ENCODE results near the gene RNF208.
"Not testable (repeated sequence)": the region's sequence is repeated elsewhere in the genome, so short reads cannot be mapped to it uniquely, and the experiment has no call there.

Gene RNF208

DNA sequence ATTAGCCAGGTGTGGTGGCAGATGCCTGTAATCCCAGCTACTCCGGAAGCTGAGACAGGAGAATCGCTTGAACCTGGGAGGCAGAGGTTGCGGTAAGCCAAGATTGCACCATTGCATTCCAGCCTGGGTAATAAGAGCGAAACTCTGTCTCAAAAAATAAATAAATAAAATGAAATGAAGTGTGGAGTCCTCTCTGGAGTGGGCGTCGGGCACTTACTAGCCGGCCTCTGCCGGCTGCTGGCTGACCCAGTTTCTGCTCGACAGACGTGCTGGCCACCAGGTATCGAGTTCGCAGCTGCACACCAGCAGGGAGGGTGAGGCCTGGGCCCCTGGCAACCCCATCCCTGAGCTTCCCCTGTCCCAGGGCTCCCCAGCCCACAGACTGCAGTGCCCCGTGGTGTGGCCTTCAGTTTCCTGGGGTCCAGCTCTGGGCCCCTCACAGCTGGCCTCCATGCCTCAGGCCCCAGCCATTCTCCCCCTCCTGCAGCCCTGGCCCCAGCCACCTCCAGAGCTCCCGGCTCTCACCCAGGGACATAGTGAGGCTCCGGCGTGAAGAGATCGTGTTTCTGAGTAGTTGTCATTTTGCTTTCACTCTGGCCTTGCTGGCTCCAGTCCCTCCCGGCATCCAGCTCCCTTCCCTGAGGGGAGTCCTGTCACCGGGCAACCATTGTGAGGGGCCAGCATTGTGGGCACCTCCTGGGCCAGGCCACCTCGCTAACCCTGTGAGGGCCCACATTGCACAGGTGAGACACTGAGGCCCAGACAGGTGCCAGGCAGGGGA lies 25.3 kb upstream of the RNF208 start:
- H3K4me3 ChIP-seq (ENCODE audit: low read depth, low read length), result no peak overlapping the region
- TF ChIP-seq, protein P1, sequence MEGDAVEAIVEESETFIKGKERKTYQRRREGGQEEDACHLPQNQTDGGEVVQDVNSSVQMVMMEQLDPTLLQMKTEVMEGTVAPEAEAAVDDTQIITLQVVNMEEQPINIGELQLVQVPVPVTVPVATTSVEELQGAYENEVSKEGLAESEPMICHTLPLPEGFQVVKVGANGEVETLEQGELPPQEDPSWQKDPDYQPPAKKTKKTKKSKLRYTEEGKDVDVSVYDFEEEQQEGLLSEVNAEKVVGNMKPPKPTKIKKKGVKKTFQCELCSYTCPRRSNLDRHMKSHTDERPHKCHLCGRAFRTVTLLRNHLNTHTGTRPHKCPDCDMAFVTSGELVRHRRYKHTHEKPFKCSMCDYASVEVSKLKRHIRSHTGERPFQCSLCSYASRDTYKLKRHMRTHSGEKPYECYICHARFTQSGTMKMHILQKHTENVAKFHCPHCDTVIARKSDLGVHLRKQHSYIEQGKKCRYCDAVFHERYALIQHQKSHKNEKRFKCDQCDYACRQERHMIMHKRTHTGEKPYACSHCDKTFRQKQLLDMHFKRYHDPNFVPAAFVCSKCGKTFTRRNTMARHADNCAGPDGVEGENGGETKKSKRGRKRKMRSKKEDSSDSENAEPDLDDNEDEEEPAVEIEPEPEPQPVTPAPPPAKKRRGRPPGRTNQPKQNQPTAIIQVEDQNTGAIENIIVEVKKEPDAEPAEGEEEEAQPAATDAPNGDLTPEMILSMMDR (IDR thresholded peaks at IDR 0.05; ENCODE audit: low read depth, low read length, missing control alignments), result no peak
- DNase-seq (ENCODE audit: low read depth), result no peak

DNA sequence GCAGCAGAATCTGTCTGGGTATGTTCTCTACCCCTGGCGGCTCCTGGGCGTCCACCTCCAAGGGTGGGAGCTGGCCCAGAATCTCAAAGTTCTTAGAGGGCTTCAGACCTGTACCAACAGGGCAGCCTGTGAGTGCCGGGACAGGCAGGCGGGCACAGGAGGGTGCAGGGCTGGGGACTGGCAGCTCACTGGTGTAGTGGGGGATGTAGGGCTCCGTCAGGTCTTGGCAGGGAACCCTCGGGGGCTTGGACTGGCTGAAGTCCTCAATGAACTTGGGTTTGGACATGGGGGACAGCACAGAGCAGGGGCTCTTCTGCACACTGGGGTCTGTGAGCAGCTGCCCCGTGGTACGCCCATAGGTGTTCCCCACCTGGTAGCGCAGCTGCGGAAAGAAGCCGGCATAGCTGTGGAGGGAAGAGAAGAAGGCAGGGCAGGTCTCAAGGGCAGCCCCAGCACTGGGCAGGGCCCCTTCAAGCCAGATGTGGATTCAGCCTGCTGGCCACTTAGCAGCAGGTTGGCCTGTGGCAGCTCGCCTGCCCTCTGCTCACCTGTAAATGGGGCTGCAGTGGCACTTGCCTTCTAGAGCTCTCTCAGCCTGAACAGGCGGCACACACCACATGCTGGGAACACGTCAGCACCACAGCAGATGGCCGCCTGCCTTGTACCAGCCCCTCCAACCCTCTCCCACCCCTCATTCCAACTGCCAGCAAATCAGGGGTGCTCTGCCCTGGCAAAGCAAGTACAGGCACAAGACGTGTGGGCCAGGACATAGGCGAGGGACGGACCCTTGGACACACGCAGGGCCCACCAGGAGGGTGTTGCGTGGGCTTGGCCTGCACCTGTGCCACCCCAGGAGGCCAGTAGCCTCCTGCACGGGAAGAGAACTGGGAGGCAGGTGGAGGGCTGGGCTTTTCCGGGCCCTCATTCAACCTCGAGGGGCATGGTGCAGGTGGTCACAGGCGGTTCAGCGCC lies 23.7 kb upstream of the RNF208 start:
- TF ChIP-seq, protein P1 (IDR thresholded peaks at IDR 0.05; ENCODE audit: low read depth, low read length, missing control alignments), result no peak
- H3K4me3 ChIP-seq (ENCODE audit: low read depth, low read length), result no peak overlapping the region
- no peak for DNase-seq (ENCODE audit: low read depth)

DNA sequence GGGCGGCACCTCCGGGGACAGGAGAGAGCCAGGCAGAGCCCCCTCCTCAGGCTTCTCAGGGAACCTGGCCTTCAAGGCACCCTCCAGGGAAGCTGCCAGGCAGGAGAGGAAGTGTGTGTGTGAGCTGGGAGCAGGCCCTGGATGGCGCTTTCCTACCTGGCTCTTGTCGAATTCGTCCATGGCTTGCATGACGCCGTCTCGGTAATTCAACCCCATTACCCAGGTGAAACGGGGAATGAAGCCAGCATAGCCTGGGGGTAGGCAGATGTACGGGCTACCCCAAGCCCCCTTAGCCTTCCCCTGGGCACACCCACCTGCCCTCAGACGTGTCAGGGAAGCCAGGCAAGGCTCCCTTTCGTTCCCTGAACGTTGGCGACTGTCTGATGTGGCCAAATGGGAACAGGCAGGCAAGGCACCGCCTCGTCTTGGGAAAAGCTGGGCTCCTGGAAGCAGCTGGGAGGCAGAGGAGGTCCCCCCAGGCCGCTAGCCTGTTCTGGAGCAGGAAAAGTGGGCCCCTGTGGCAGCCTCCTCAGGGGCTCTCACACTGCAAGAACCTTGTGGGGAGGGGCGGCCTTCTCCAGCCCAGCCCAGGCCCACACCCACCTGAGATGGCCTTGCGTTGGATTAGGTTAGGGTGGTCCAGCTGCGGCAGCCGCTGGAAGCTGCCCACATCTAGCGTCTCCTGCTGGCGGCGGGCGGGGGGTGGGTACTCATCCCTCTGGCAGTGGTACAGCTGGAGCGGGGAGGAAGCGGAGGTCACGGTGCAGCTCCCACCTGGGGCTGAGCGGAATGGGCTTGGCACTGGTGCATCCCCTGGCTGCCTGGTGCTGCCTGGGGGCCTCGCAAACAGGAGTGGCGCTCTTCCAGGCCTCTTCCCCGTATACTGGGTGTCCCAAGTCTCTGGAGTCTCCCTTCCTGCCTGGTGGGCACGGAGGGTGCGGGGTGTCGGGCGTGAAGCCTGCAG lies 22.7 kb upstream of the RNF208 start:
- no peak overlapping the region for H3K4me3 ChIP-seq (ENCODE audit: low read depth, low read length)
- TF ChIP-seq, protein P1 (IDR thresholded peaks at IDR 0.05; ENCODE audit: low read depth, low read length, missing control alignments), result no peak
- no peak for DNase-seq (ENCODE audit: low read depth)

DNA sequence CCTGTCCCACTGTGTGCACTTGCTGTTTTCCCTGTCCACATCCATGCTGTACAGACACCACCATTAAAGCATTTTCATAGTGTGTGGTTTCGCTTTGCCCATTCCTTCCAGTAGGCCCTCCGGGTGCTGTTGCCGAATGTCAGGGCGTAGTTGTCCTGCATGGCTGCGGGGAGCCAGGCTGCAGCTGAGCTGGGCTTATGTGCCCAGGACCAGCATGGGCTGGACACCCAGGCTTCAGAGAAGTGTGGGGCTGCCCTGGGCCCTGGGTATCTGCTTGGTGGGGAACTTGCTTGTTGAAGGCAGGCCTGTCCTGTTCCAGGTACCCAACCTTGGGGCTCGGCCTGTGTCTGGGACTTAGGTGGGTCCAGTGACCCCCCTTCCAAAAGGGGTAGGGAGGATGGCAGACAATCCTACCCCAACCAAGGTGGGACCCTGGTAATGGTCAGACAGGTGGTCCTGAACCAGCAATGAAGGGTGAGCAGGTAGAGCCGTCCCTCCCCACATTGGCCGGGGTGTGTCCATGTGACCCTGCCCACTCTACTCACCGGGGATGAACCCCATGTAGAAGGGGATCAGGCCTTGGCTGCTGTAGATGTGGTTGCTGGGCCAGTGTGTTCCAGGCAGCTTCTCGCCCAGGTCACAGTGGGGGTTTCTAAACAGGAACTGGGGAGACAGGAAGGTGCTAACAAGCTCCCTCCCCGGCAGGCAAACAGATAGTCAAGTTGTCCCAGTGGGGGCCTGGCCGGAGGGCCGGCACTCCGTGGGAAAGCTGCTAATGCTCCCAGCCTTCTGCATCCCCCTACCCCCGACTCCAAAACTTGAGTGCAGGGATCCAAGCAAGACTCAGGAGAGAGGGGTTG lies 21.8 kb upstream of the RNF208 start:
- DNase-seq (ENCODE audit: low read depth), result no peak
- TF ChIP-seq, protein P1 (IDR thresholded peaks at IDR 0.05; ENCODE audit: low read depth, low read length, missing control alignments), result no peak
- H3K4me3 ChIP-seq (ENCODE audit: low read depth, low read length), result no peak overlapping the region

DNA sequence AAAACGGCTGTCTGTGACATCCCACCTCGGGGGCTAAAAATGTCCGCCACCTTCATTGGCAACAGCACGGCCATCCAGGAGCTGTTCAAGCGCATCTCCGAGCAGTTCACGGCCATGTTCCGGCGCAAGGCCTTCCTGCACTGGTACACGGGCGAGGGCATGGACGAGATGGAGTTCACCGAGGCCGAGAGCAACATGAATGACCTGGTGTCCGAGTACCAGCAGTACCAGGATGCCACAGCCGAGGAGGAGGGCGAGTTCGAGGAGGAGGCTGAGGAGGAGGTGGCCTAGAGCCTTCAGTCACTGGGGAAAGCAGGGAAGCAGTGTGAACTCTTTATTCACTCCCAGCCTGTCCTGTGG lies 21.2 kb upstream of the RNF208 start:
- not testable (repeated sequence) for H3K4me3 ChIP-seq (ENCODE audit: low read depth, low read length); DNase-seq (ENCODE audit: low read depth)

DNA sequence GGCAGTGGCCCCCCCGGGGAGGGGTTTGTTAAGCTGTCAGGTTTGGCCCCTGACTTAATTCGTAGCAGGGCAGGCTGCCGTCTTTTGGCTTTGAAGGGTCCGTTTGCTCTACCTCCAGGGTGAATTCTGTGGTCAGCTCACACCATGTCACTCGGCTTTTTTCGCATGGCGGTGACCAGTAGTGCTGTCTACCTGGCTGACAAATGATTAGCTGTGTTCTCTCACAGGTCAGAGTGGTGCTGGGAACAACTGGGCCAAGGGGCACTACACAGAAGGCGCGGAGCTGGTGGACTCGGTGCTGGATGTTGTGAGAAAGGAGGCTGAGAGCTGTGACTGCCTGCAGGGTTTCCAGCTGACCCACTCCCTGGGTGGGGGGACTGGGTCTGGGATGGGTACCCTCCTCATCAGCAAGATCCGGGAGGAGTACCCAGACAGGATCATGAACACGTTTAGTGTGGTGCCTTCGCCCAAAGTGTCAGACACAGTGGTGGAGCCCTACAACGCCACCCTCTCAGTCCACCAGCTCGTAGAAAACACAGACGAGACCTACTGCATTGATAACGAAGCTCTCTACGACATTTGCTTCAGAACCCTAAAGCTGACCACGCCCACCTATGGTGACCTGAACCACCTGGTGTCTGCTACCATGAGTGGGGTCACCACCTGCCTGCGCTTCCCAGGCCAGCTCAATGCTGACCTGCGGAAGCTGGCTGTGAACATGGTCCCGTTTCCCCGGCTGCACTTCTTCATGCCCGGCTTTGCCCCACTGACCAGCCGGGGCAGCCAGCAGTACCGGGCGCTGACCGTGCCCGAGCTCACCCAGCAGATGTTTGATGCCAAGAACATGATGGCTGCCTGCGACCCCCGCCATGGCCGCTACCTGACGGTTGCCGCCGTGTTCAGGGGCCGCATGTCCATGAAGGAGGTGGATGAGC lies 20.5 kb upstream of the RNF208 start:
- peak overlapping the region; percentile 96 for H3K4me3 ChIP-seq (ENCODE audit: low read depth, low read length)
- TF ChIP-seq, protein P1 (IDR thresholded peaks at IDR 0.05; ENCODE audit: low read depth, low read length, missing control alignments), result no peak

More for the DNA sequence above, 20.5 kb upstream of the RNF208 start:
- no peak for DNase-seq (ENCODE audit: low read depth)

Data from GM12864 (cell line).